Astrocyte (in vitro differentiated cells and primary cell): Measurements from ENCODE around the gene PTPN6. TPM values are rescaled to one million over a fixed set of nuclear protein-coding genes. Genes with fewer than 3 reads are reported as not detected.

Experiments used
- DNase-seq: peaks from one replicate; pipeline ENCODE4 v3.0.0-alpha.2; 2010; ENCODE audit warnings: low read depth
- FAIRE-seq: peaks from 2 replicates; lab custom pipeline; 2011; peaks lifted over from hg19 to GRCh38; lab: Jason Lieb, UNC
- H2AFZ ChIP-seq: 2 replicates; pipeline ENCODE4 v1.6.0; 2012; ENCODE audit warnings: low read depth, low read length, inconsistent platforms
- H3K27ac ChIP-seq: 2 replicates; pipeline ENCODE4 v1.5.1; 2011; ENCODE audit warnings: low read depth, low read length, inconsistent platforms
- H3K27me3 ChIP-seq: 2 replicates; pipeline ENCODE4 v1.6.0; 2011; ENCODE audit warnings: low read length, inconsistent platforms; ENCODE audit not compliant: insufficient read depth
- H3K36me3 ChIP-seq: 2 replicates; pipeline ENCODE4 v1.5.1; 2011; ENCODE audit warnings: low read length, inconsistent platforms; ENCODE audit not compliant: insufficient read depth
- H3K4me1 ChIP-seq: 2 replicates; pipeline ENCODE4 v1.5.1; 2011; ENCODE audit warnings: low read length, inconsistent platforms; ENCODE audit not compliant: insufficient read depth
- H3K4me2 ChIP-seq: 2 replicates; pipeline ENCODE4 v1.6.0; 2012; ENCODE audit warnings: low read length, inconsistent platforms
- H3K4me3 ChIP-seq: 2 replicates; pipeline ENCODE4 v1.5.1; 2011; ENCODE audit warnings: low read depth, mild to moderate bottlenecking, low read length, inconsistent platforms; ENCODE audit not compliant: insufficient read depth
- H3K79me2 ChIP-seq: 2 replicates; pipeline ENCODE4 v1.6.0; 2012; ENCODE audit warnings: mild to moderate bottlenecking, low read length, inconsistent platforms; ENCODE audit not compliant: insufficient read depth
- H3K9ac ChIP-seq: 2 replicates; pipeline ENCODE4 v1.6.0; 2012; ENCODE audit warnings: mild to moderate bottlenecking, low read length, inconsistent platforms
- H3K9me3 ChIP-seq: 2 replicates; pipeline ENCODE4 v1.5.1; 2012; ENCODE audit warnings: low read depth, mild to moderate bottlenecking, low read length, inconsistent platforms; ENCODE audit not compliant: insufficient read depth
- H4K20me1 ChIP-seq: 2 replicates; pipeline ENCODE4 v1.6.0; 2012; ENCODE audit warnings: low read length, inconsistent platforms; ENCODE audit not compliant: insufficient read depth
- H3K27ac Mint-ChIP-seq: one replicate; pipeline ENCODE4 v1.8.0; 2021; ENCODE audit warnings: mild to moderate bottlenecking, mixed read lengths; ENCODE audit not compliant: unreplicated experiment
- H3K27me3 Mint-ChIP-seq: one replicate; pipeline ENCODE4 v1.8.0; 2021; ENCODE audit warnings: low read depth, mixed read lengths; ENCODE audit not compliant: unreplicated experiment
- H3K36me3 Mint-ChIP-seq: one replicate; pipeline ENCODE4 v1.8.0; 2021; ENCODE audit warnings: low read depth, mixed read lengths; ENCODE audit not compliant: unreplicated experiment
- H3K4me1 Mint-ChIP-seq: one replicate; pipeline ENCODE4 v1.8.0; 2021; ENCODE audit warnings: low read depth, mixed read lengths; ENCODE audit not compliant: unreplicated experiment
- H3K4me3 Mint-ChIP-seq: one replicate; pipeline ENCODE4 v1.8.0; 2021; ENCODE audit warnings: mild to moderate bottlenecking, moderate library complexity, mixed read lengths; ENCODE audit not compliant: unreplicated experiment
- H3K9me3 Mint-ChIP-seq: one replicate; pipeline ENCODE4 v1.8.0; 2021; ENCODE audit warnings: mild to moderate bottlenecking, mixed read lengths; ENCODE audit not compliant: unreplicated experiment
- CTCF ChIP-seq: IDR thresholded peaks from 2 replicates; pipeline ENCODE4 v1.5.1; 2011; ENCODE audit warnings: low read depth, mild to moderate bottlenecking, inconsistent platforms, low read length, moderate library complexity; ENCODE audit not compliant: insufficient read depth
- EZH2 ChIP-seq: IDR thresholded peaks from 2 replicates; pipeline ENCODE4 v1.6.1; 2012; ENCODE audit warnings: mild to moderate bottlenecking, low read length, inconsistent platforms; ENCODE audit not compliant: insufficient read depth
- total RNA-seq: library from RNA; stranded (reverse); gene quantifications from 2 replicates; pipeline ENCODE4 v1.2.1, GENCODE V29; 2021

Gene PTPN6
- total RNA-seq, 1 donor from 2014 or later: 8.9 TPM

GRCh38 chr12:6978188-6978587 lies 27.0 kb downstream of the PTPN6 start:
- Histone ChIP-seq H3K27ac (no peak overlapping the region), H3K4me3 (no peak overlapping the region), H3K4me2 (no peak overlapping the region), H3K27me3 (no peaks in the 10 kb centered on the region), H3K9me3 (no peaks in the 10 kb centered on the region), H2AFZ (no peak overlapping the region), H3K4me1 (no peaks in the 10 kb centered on the region), H3K9ac (no peak overlapping the region), H4K20me1 (no peaks in the 10 kb centered on the region), H3K36me3 (peaks cover 55% of the 10 kb centered on the region), H3K79me2 (peaks cover 7% of the 10 kb centered on the region)
- FAIRE-seq: no peak
- DNase-seq: no peak
- TF ChIP-seq EZH2 (no peak), CTCF (no peak)
- H3K27ac Mint-ChIP-seq: no peak overlapping the region
- no peaks in the 10 kb centered on the region for H3K9me3 Mint-ChIP-seq
- H3K27me3 Mint-ChIP-seq: no peaks in the 10 kb centered on the region
- H3K4me1 Mint-ChIP-seq: no peaks in the 10 kb centered on the region
- no peak overlapping the region for H3K4me3 Mint-ChIP-seq
- peaks cover 17% of the 10 kb centered on the region for H3K36me3 Mint-ChIP-seq

GRCh38 chr12:6978611-6979011 lies 27.5 kb downstream of the PTPN6 start:
- Histone ChIP-seq H4K20me1 (no peaks in the 10 kb centered on the region), H3K4me1 (no peaks in the 10 kb centered on the region), H2AFZ (no peak overlapping the region), H3K4me3 (no peak overlapping the region), H3K27ac (no peak overlapping the region), H3K36me3 (peaks cover 57% of the 10 kb centered on the region), H3K27me3 (no peaks in the 10 kb centered on the region), H3K79me2 (peaks cover 7% of the 10 kb centered on the region), H3K4me2 (no peak overlapping the region), H3K9ac (no peak overlapping the region), H3K9me3 (no peaks in the 10 kb centered on the region)
- DNase-seq (no peak), FAIRE-seq (no peak)
- Mint-ChIP-seq H3K9me3 (no peaks in the 10 kb centered on the region), H3K27me3 (no peaks in the 10 kb centered on the region), H3K27ac (peak overlapping the region; percentile 53), H3K4me3 (no peak overlapping the region), H3K36me3 (peaks cover 17% of the 10 kb centered on the region), H3K4me1 (no peaks in the 10 kb centered on the region)
- TF ChIP-seq EZH2 (no peak), CTCF (no peak)

- Histone ChIP-seq H3K27ac (no peak overlapping the region), H3K9ac (no peak overlapping the region), H2AFZ (no peak overlapping the region), H3K9me3 (no peaks in the 10 kb centered on the region), H4K20me1 (no peaks in the 10 kb centered on the region), H3K36me3 (peaks cover 54% of the 10 kb centered on the region), H3K4me3 (no peak overlapping the region), H3K79me2 (peaks cover 4% of the 10 kb centered on the region), H3K4me2 (no peak overlapping the region), H3K27me3 (no peaks in the 10 kb centered on the region), H3K4me1 (no peaks in the 10 kb centered on the region)
- Mint-ChIP-seq H3K27ac (no peak overlapping the region), H3K27me3 (no peaks in the 10 kb centered on the region), H3K4me3 (no peak overlapping the region), H3K9me3 (no peaks in the 10 kb centered on the region), H3K36me3 (peaks cover 17% of the 10 kb centered on the region), H3K4me1 (no peaks in the 10 kb centered on the region)
- no peak for TF ChIP-seq CTCF
- TF ChIP-seq EZH2: no peak
- DNase-seq (no peak), FAIRE-seq (no peak)
Measured at GRCh38 chr12:6979021-6979420, 27.9 kb downstream of the PTPN6 start.
